ENCODE results near the gene SCPEP1. TPM values are rescaled to one million over a fixed set of nuclear protein-coding genes. Genes with fewer than 3 reads are reported as not detected.
A peak's percentile ranks its signal among the peaks of the same experiment; 100 is the strongest.

SCPEP1 gene
- total and polyA plus RNA-seq, 2 of the 13 experiments (the other 11 are each of a cell fraction or from before 2014, with no cell fraction given): 24.3 to 27.3 TPM

GRCh38 chr17:56977673-56978395, at the start of gene SCPEP1 (continued):
- TF ChIP-seq FOXA1 (IDR thresholded peaks at IDR 0.05) (no peak), FOXA1 (CRISPR knock-in tag; IDR thresholded peaks at IDR 0.05) (0 out of 2 replicates have a peak, but pooled peaks have one; percentile 19), POLR2A (IDR thresholded peaks at IDR 0.05; ENCODE audit: insufficient read depth in 1 of 2, low read depth in 2 of 2, low read length in 2 of 2) (peak; percentile 81 to 85), KLF6 (CRISPR knock-in tag; IDR thresholded peaks at IDR 0.05) (no peak; the same call in 1 of the 2 replicates), ZNF644 (CRISPR knock-in tag; IDR thresholded peaks at IDR 0.05; ENCODE audit: low read depth) (0 out of 2 replicates have a peak, but pooled peaks have one; percentile 8), SNRNP70 (IDR thresholded peaks at IDR 0.05; ENCODE audit: low read depth, low read length) (no peak), BORCS8-MEF2B (CRISPR knock-in tag; IDR thresholded peaks at IDR 0.05) (0 out of 2 replicates have a peak, but pooled peaks have one; percentile 51), ZBTB38 (CRISPR knock-in tag; IDR thresholded peaks at IDR 0.05) (0 out of 2 replicates have a peak, but pooled peaks have one; percentile 41), ARID4A (CRISPR knock-in tag; IDR thresholded peaks at IDR 0.05; ENCODE audit: borderline replicate concordance) (peak; percentile 52; the same call in 1 of the 2 replicates), MAFF (IDR thresholded peaks at IDR 0.05; ENCODE audit: low read depth, low read length) (no peak), ZNF768 (CRISPR knock-in tag; IDR thresholded peaks at IDR 0.05) (peak; percentile 58; the same call in 1 of the 2 replicates), PBX3 (CRISPR knock-in tag; IDR thresholded peaks at IDR 0.05; ENCODE audit: borderline replicate concordance) (no peak), CBX1 (IDR thresholded peaks at IDR 0.05; ENCODE audit: low read depth) (peak; percentile 67), ZNF234 (CRISPR knock-in tag; conservative IDR thresholded peaks at IDR 0.05) (no peak), KMT2B (CRISPR knock-in tag; IDR thresholded peaks at IDR 0.05) (peak; percentile 73), BCL3 (CRISPR knock-in tag; IDR thresholded peaks at IDR 0.05) (no peak), ZNF841 (CRISPR knock-in tag; IDR thresholded peaks at IDR 0.05; ENCODE audit: borderline replicate concordance) (no peak), MAZ (IDR thresholded peaks at IDR 0.05; ENCODE audit: borderline replicate concordance, low read depth, low read length) (0 out of 2 replicates have a peak, but pooled peaks have one; percentile 18), MAZ (CRISPR knock-in tag; IDR thresholded peaks at IDR 0.05; ENCODE audit: low read depth) (0 out of 2 replicates have a peak, but pooled peaks have one; percentile 20), MTA1 (CRISPR knock-in tag; IDR thresholded peaks at IDR 0.05; ENCODE audit: borderline replicate concordance) (peak; percentile 52; the same call in 1 of the 2 replicates), ZBTB7A (CRISPR knock-in tag; IDR thresholded peaks at IDR 0.05) (peak; percentile 85; the same call in 1 of the 2 replicates), TAF1 (CRISPR knock-in tag; IDR thresholded peaks at IDR 0.05) (peak; percentile 84), MXD3 (CRISPR knock-in tag; IDR thresholded peaks at IDR 0.05) (no peak), NR2F6 (IDR thresholded peaks at IDR 0.05) (no peak), NR2F6 (CRISPR knock-in tag; IDR thresholded peaks at IDR 0.05) (0 out of 2 replicates have a peak, but pooled peaks have one; percentile 3)
